ENCODE results near the gene NACC2. TPM values are rescaled to one million over a fixed set of nuclear protein-coding genes. Genes with fewer than 3 reads are reported as not detected.

NACC2 gene
- total RNA-seq, 4 donors from 2014 or later = 15.0 to 35.2 (median 20.7) TPM

GRCh38 chr9:136093346-136093986 is 1.6 kb downstream of the NACC2 start:
- TF ChIP-seq CTCF (IDR thresholded peaks at IDR 0.05; ENCODE audit: low read depth) = no peak

GRCh38 chr9:136092741-136093140 is 2.3 kb downstream of the NACC2 start:
- TF ChIP-seq CTCF (IDR thresholded peaks at IDR 0.05; ENCODE audit: low read depth) = no peak

GRCh38 chr9:136092353-136092650 is 2.8 kb downstream of the NACC2 start:
- TF ChIP-seq CTCF (IDR thresholded peaks at IDR 0.05; ENCODE audit: low read depth) = no peak

GRCh38 chr9:136091582-136092352 is 3.3 kb downstream of the NACC2 start:
- no peak for TF ChIP-seq CTCF (IDR thresholded peaks at IDR 0.05; ENCODE audit: low read depth)

GRCh38 chr9:136090768-136091581 is 4.1 kb downstream of the NACC2 start:
- no peak for TF ChIP-seq CTCF (IDR thresholded peaks at IDR 0.05; ENCODE audit: low read depth)

GRCh38 chr9:136090056-136090735 is 4.9 kb downstream of the NACC2 start:
- TF ChIP-seq CTCF (IDR thresholded peaks at IDR 0.05; ENCODE audit: low read depth) = no peak

GRCh38 chr9:136089697-136090045 is 5.4 kb downstream of the NACC2 start:
- TF ChIP-seq CTCF (IDR thresholded peaks at IDR 0.05; ENCODE audit: low read depth) = no peak
